PFSK-1 (cell line): ENCODE results near the gene EIPR1.

Experiments
- POLR2AphosphoS5 ChIP-seq: IDR thresholded peaks from 2 replicates; pipeline ENCODE4 v1.6.1; 2012; ENCODE audit warnings: low read depth, mild to moderate bottlenecking, control low read depth, low read length, moderate library complexity
- TAF1 ChIP-seq: IDR thresholded peaks from 2 replicates; pipeline ENCODE4 v1.6.1; 2012; ENCODE audit warnings: low read length, control low read depth, borderline replicate concordance; ENCODE audit not compliant: insufficient read depth
- TF ChIP-seq, protein P1 (sequence below), 2 experiments: IDR thresholded peaks; 2 replicates each; pipeline versions ENCODE4 v1.6.1 to v1.8.0; 2011 to 2012; ENCODE audit warnings: low read depth in 2 of 2, low read length in 2 of 2, control low read depth in 1 of 2, inconsistent platforms in 1 of 2, mild to moderate bottlenecking in 1 of 2, moderate library complexity in 1 of 2; ENCODE audit not compliant: insufficient read depth in 1 of 2

DNA sequence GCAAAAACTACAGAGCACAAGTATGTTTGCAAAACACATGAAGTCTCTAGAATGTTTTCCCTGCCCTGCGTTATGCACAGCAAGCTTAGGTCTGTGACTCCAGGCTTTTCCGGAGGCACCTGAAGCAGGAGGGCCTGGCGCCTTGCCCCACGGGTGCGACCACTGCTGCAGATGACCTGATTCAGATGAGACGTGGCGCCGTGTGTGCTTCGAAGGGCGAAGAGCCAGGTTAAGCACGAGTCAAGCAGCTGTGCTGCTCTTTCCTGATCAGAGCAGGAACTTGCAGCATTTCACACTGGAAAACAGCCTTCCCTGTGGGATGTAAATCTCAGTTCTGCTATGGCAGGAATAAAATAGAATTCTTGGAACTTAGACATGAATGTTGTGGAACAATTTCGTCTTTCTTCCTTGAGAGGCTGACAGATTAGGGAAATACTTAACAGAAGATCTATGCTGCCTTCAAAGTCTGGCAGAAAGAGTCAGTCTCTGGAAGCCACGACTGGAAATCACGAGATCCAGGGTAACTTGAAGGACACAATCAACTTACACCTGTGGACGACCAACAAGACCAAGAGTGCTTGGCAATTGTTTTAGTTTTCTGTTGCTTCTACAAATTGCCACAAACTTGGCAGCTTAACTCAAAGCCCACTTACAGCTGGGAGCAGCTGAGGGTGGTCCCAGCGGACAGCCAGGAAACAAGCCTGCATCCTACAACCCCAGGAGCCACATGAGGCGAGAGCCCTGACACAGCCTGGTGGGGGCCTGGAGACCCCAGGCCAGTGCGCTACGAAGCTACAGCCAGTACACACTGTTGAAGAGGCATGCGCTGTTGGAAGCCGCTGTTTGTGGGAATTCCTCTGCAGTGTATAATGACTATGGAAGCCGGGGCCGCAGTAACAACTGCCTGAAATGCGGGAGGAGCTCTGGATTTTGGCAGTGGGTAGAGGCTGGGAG, 42.9 kb downstream of the EIPR1 start:
- no peak for TF ChIP-seq POLR2AphosphoS5
- TF ChIP-seq, protein P1, sequence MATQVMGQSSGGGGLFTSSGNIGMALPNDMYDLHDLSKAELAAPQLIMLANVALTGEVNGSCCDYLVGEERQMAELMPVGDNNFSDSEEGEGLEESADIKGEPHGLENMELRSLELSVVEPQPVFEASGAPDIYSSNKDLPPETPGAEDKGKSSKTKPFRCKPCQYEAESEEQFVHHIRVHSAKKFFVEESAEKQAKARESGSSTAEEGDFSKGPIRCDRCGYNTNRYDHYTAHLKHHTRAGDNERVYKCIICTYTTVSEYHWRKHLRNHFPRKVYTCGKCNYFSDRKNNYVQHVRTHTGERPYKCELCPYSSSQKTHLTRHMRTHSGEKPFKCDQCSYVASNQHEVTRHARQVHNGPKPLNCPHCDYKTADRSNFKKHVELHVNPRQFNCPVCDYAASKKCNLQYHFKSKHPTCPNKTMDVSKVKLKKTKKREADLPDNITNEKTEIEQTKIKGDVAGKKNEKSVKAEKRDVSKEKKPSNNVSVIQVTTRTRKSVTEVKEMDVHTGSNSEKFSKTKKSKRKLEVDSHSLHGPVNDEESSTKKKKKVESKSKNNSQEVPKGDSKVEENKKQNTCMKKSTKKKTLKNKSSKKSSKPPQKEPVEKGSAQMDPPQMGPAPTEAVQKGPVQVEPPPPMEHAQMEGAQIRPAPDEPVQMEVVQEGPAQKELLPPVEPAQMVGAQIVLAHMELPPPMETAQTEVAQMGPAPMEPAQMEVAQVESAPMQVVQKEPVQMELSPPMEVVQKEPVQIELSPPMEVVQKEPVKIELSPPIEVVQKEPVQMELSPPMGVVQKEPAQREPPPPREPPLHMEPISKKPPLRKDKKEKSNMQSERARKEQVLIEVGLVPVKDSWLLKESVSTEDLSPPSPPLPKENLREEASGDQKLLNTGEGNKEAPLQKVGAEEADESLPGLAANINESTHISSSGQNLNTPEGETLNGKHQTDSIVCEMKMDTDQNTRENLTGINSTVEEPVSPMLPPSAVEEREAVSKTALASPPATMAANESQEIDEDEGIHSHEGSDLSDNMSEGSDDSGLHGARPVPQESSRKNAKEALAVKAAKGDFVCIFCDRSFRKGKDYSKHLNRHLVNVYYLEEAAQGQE (IDR thresholded peaks at IDR 0.05; ENCODE audit: insufficient read depth in 1 of 2, low read depth in 2 of 2, low read length in 2 of 2): no peak
- no peak for TF ChIP-seq TAF1
